ENCODE results near the gene AMER2. TPM values are rescaled to one million over a fixed set of nuclear protein-coding genes. Genes with fewer than 3 reads are reported as not detected.
"Not testable (repeated sequence)": the region's sequence is repeated elsewhere in the genome, so short reads cannot be mapped to it uniquely, and the experiment has no call there.

AMER2 gene
- total RNA-seq, 2 donors from 2014 or later: 0.02 to 0.07 TPM

GRCh38 chr13:25165663-25166062 lies 6.4 kb downstream of the AMER2 start:
- H3K27ac ChIP-seq (ENCODE audit: low read depth, low read length): no peak overlapping the region
- no peaks in the 10 kb centered on the region for H3K9me3 Mint-ChIP-seq
- 90 to 94% methylated on average over 5 to 6 of the region's 6 CpGs for WGBS, 2 experiments (ENCODE audit: insufficient coverage in 1 of 2, insufficient read length in 1 of 2)
- H3K27me3 ChIP-seq (ENCODE audit: control insufficient read depth, insufficient read depth, low read length, poor library complexity, severe bottlenecking): peaks cover 14% of the 10 kb centered on the region
- peaks cover 18% of the 10 kb centered on the region for H3K27me3 Mint-ChIP-seq (ENCODE audit: insufficient read depth)
- H3K4me3 ChIP-seq (ENCODE audit: low read length): no peak overlapping the region
- TF ChIP-seq CTCF (conservative IDR thresholded peaks at IDR 0.05): no peak
- no peak for DNase-seq
- no peak overlapping the region for H3K27ac Mint-ChIP-seq
- H3K9ac ChIP-seq (ENCODE audit: extremely low read depth, low read length, poor library complexity, severe bottlenecking): no peak overlapping the region
- no peaks in the 10 kb centered on the region for H3K36me3 Mint-ChIP-seq (ENCODE audit: low read depth)
- no peaks in the 10 kb centered on the region for H3K9me3 ChIP-seq (ENCODE audit: control insufficient read depth, low read length)
- peaks cover 17% of the 10 kb centered on the region for H3K4me1 Mint-ChIP-seq
- no peak overlapping the region for H3K4me3 Mint-ChIP-seq
- H3K4me1 ChIP-seq (ENCODE audit: control insufficient read depth, insufficient read depth, low read length): no peaks in the 10 kb centered on the region
- no peaks in the 10 kb centered on the region for H3K36me3 ChIP-seq (ENCODE audit: control insufficient read depth, insufficient read depth, low read length)

GRCh38 chr13:25165163-25165562 lies 6.9 kb downstream of the AMER2 start:
- not testable (repeated sequence) for H3K36me3 Mint-ChIP-seq (ENCODE audit: low read depth); H3K9ac ChIP-seq (ENCODE audit: extremely low read depth, low read length, poor library complexity, severe bottlenecking); H3K27ac Mint-ChIP-seq; H3K4me1 ChIP-seq (ENCODE audit: control insufficient read depth, insufficient read depth, low read length); H3K9me3 Mint-ChIP-seq; DNase-seq; H3K4me3 ChIP-seq (ENCODE audit: low read length); H3K27ac ChIP-seq (ENCODE audit: low read depth, low read length); H3K9me3 ChIP-seq (ENCODE audit: control insufficient read depth, low read length); H3K27me3 ChIP-seq (ENCODE audit: control insufficient read depth, insufficient read depth, low read length, poor library complexity, severe bottlenecking); H3K4me3 Mint-ChIP-seq; H3K36me3 ChIP-seq (ENCODE audit: control insufficient read depth, insufficient read depth, low read length)
- Mint-ChIP-seq H3K4me1 (peaks cover 17% of the 10 kb centered on the region), H3K27me3 (ENCODE audit: insufficient read depth) (peaks cover 14% of the 10 kb centered on the region)
- WGBS, 2 experiments (ENCODE audit: insufficient coverage in 1 of 2, insufficient read length in 1 of 2): 77% methylated on average over 4 of the region's 5 CpGs; no CpG with 5 or more reads in 1 of the 2 experiments

- Histone ChIP-seq H3K27me3 (ENCODE audit: control insufficient read depth, insufficient read depth, low read length, poor library complexity, severe bottlenecking) (no peaks in the 10 kb centered on the region), H3K4me3 (ENCODE audit: low read length) (no peak overlapping the region), H3K27ac (ENCODE audit: low read depth, low read length) (no peak overlapping the region), H3K36me3 (ENCODE audit: control insufficient read depth, insufficient read depth, low read length) (no peaks in the 10 kb centered on the region), H3K9ac (ENCODE audit: extremely low read depth, low read length, poor library complexity, severe bottlenecking) (no peak overlapping the region), H3K4me1 (ENCODE audit: control insufficient read depth, insufficient read depth, low read length) (no peaks in the 10 kb centered on the region), H3K9me3 (ENCODE audit: control insufficient read depth, low read length) (no peaks in the 10 kb centered on the region)
- H3K4me1 Mint-ChIP-seq: peaks cover 4% of the 10 kb centered on the region
- no peak overlapping the region for H3K27ac Mint-ChIP-seq
- no peaks in the 10 kb centered on the region for H3K36me3 Mint-ChIP-seq (ENCODE audit: low read depth)
- H3K27me3 Mint-ChIP-seq (ENCODE audit: insufficient read depth): peaks cover under 1% of the 10 kb centered on the region
- TF ChIP-seq CTCF (conservative IDR thresholded peaks at IDR 0.05): no peak
- no peak for DNase-seq
- H3K9me3 Mint-ChIP-seq: no peaks in the 10 kb centered on the region
- no peak overlapping the region for H3K4me3 Mint-ChIP-seq
- 90% methylated on average over 2 of the region's 2 CpGs; no CpG with 5 or more reads in 1 of the 2 experiments for WGBS, 2 experiments (ENCODE audit: insufficient coverage in 1 of 2, insufficient read length in 1 of 2)
Observed at GRCh38 chr13:25157681-25158080, 14.4 kb downstream of the AMER2 start.

GRCh38 chr13:25153736-25154135 lies 18.4 kb downstream of the AMER2 start:
- no peaks in the 10 kb centered on the region for H3K27me3 ChIP-seq (ENCODE audit: control insufficient read depth, insufficient read depth, low read length, poor library complexity, severe bottlenecking)
- peaks cover 20% of the 10 kb centered on the region for H3K27me3 Mint-ChIP-seq (ENCODE audit: insufficient read depth)
- DNase-seq: no peak
- H3K4me1 Mint-ChIP-seq: peaks cover 18% of the 10 kb centered on the region
- H3K9me3 Mint-ChIP-seq: peaks cover 4% of the 10 kb centered on the region
- no peak overlapping the region for H3K27ac ChIP-seq (ENCODE audit: low read depth, low read length)
- H3K27ac Mint-ChIP-seq: no peak overlapping the region
- H3K4me3 ChIP-seq (ENCODE audit: low read length): no peak overlapping the region
- H3K9ac ChIP-seq (ENCODE audit: extremely low read depth, low read length, poor library complexity, severe bottlenecking): no peak overlapping the region
- H3K36me3 Mint-ChIP-seq (ENCODE audit: low read depth): no peaks in the 10 kb centered on the region
- H3K36me3 ChIP-seq (ENCODE audit: control insufficient read depth, insufficient read depth, low read length): no peaks in the 10 kb centered on the region
- H3K4me1 ChIP-seq (ENCODE audit: control insufficient read depth, insufficient read depth, low read length): no peaks in the 10 kb centered on the region
- TF ChIP-seq CTCF (conservative IDR thresholded peaks at IDR 0.05): no peak
- peaks cover 2% of the 10 kb centered on the region for H3K9me3 ChIP-seq (ENCODE audit: control insufficient read depth, low read length)
- 58% methylated on average over 2 of the region's 2 CpGs; no CpG with 5 or more reads in 1 of the 2 experiments for WGBS, 2 experiments (ENCODE audit: insufficient coverage in 1 of 2, insufficient read length in 1 of 2)
- H3K4me3 Mint-ChIP-seq: no peak overlapping the region

Measured in endodermal cell (in vitro differentiated cells).